Nephron (organoid): ENCODE measurements around the gene MDC1.
"Not testable (repeated sequence)": the region's sequence is repeated elsewhere in the genome, so short reads cannot be mapped to it uniquely, and the experiment has no call there.

ENCODE experiments used
- H3K27ac Mint-ChIP-seq, 3 experiments: 2 replicates each; pipeline ENCODE4 v1.8.0; 2020; ENCODE audit warnings: mixed read lengths in 3 of 3, mild to moderate bottlenecking in 2 of 3, moderate library complexity in 1 of 3
- H3K27me3 Mint-ChIP-seq: 2 replicates; pipeline ENCODE4 v1.8.0; 2021; ENCODE audit warnings: low read depth, mild to moderate bottlenecking, moderate library complexity, mixed read lengths
- H3K36me3 Mint-ChIP-seq: 2 replicates; pipeline ENCODE4 v1.8.0; 2020; ENCODE audit warnings: low read depth, mixed read lengths
- H3K4me1 Mint-ChIP-seq: 2 replicates; pipeline ENCODE4 v1.8.0; 2020; ENCODE audit warnings: mixed read lengths
- H3K4me3 Mint-ChIP-seq, 3 experiments: 2 replicates each; pipeline ENCODE4 v1.8.0; 2020; ENCODE audit warnings: mild to moderate bottlenecking in 3 of 3, mixed read lengths in 3 of 3, moderate library complexity in 2 of 3
- H3K9me3 Mint-ChIP-seq: 2 replicates; pipeline ENCODE4 v1.8.0; 2020; ENCODE audit warnings: mixed read lengths
- TF ChIP-seq, protein P1 (sequence below), 3 experiments: fragments of 200-600 bp; sonication (generic); IDR thresholded peaks; one replicate each; pipeline ENCODE4 v1.5.0; 2021; ENCODE audit warnings: antibody characterized with exemption in 3 of 3; ENCODE audit not compliant: unreplicated experiment in 3 of 3

MDC1 gene

DNA sequence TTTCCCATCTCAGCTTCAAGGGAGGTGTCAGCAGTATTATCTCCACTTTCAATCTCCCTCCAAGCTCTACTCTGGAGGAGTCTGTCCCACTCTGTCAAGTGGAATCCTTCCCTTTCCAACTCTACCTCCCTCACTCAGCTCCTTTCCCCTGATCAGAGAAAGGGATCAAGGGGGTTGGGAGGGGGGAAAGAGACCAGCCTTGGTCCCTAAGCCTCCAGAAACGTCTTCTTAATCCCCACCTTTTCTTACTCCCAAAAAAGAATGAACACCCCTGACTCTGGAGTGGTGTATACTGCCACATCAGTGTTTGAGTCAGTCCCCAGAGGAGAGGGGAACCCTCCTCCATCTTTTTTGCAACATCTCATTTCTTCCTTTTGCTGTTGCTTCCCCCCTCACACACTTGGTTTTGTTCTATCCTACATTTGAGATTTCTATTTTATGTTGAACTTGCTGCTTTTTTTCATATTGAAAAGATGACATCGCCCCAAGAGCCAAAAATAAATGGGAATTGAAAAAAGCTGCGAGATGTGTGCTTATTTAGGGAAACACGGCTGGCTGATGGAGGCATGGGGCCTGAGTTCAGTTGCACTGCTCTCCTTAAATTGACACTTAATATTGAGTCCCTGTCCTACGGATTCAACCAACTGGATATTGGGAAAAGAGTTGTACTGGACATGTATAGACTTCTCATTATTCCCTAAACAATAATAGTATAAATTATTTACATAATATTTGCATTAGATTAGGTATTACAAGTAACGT lies 8.0 kb upstream of the MDC1 start:
- peak overlapping the region; percentile 47 to 63 (median 61) for H3K4me3 Mint-ChIP-seq
- no peaks in the 10 kb centered on the region for H3K27me3 Mint-ChIP-seq
- H3K9me3 Mint-ChIP-seq: no peaks in the 10 kb centered on the region
- TF ChIP-seq, protein P1, sequence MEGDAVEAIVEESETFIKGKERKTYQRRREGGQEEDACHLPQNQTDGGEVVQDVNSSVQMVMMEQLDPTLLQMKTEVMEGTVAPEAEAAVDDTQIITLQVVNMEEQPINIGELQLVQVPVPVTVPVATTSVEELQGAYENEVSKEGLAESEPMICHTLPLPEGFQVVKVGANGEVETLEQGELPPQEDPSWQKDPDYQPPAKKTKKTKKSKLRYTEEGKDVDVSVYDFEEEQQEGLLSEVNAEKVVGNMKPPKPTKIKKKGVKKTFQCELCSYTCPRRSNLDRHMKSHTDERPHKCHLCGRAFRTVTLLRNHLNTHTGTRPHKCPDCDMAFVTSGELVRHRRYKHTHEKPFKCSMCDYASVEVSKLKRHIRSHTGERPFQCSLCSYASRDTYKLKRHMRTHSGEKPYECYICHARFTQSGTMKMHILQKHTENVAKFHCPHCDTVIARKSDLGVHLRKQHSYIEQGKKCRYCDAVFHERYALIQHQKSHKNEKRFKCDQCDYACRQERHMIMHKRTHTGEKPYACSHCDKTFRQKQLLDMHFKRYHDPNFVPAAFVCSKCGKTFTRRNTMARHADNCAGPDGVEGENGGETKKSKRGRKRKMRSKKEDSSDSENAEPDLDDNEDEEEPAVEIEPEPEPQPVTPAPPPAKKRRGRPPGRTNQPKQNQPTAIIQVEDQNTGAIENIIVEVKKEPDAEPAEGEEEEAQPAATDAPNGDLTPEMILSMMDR (IDR thresholded peaks at IDR 0.05; ENCODE audit: unreplicated experiment in 3 of 3): no peak
- H3K27ac Mint-ChIP-seq: peak overlapping the region; percentile 0 to 40 (median 28)
- H3K36me3 Mint-ChIP-seq: peaks cover 63% of the 10 kb centered on the region
- peaks cover 36% of the 10 kb centered on the region for H3K4me1 Mint-ChIP-seq

DNA sequence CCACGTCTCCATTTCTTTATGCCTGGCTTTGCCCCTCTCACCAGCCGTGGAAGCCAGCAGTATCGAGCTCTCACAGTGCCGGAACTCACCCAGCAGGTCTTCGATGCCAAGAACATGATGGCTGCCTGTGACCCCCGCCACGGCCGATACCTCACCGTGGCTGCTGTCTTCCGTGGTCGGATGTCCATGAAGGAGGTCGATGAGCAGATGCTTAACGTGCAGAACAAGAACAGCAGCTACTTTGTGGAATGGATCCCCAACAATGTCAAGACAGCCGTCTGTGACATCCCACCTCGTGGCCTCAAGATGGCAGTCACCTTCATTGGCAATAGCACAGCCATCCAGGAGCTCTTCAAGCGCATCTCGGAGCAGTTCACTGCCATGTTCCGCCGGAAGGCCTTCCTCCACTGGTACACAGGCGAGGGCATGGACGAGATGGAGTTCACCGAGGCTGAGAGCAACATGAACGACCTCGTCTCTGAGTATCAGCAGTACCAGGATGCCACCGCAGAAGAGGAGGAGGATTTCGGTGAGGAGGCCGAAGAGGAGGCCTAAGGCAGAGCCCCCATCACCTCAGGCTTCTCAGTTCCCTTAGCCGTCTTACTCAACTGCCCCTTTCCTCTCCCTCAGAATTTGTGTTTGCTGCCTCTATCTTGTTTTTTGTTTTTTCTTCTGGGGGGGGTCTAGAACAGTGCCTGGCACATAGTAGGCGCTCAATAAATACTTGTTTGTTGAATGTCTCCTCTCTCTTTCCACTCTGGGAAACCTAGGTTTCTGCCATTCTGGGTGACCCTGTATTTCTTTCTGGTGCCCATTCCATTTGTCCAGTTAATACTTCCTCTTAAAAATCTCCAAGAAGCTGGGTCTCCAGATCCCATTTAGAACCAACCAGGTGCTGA lies 7.0 kb upstream of the MDC1 start:
- H3K27me3 Mint-ChIP-seq: not testable (repeated sequence)

DNA sequence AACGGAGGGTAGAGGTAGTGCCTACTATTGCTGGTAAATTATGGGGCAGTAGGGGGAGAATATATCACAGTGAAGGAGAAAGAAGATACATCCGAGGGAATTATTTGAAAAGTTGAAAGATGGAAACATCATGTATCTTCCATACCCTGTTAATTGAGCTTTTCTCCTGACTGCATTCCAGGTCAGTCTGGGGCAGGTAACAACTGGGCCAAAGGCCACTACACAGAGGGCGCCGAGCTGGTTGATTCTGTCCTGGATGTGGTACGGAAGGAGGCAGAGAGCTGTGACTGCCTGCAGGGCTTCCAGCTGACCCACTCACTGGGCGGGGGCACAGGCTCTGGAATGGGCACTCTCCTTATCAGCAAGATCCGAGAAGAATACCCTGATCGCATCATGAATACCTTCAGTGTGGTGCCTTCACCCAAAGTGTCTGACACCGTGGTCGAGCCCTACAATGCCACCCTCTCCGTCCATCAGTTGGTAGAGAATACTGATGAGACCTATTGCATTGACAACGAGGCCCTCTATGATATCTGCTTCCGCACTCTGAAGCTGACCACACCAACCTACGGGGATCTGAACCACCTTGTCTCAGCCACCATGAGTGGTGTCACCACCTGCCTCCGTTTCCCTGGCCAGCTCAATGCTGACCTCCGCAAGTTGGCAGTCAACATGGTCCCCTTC lies 6.2 kb upstream of the MDC1 start:
- peaks cover 47% of the 10 kb centered on the region for H3K4me1 Mint-ChIP-seq
- H3K36me3 Mint-ChIP-seq: peaks cover 59% of the 10 kb centered on the region
- H3K4me3 Mint-ChIP-seq: peak overlapping the region; percentile 99
- peak overlapping the region; percentile 54 to 99 (median 83) for H3K27ac Mint-ChIP-seq
- H3K27me3 Mint-ChIP-seq, H3K9me3 Mint-ChIP-seq: not testable (repeated sequence)

More for the DNA sequence above, 7.0 kb upstream of the MDC1 start:
- Mint-ChIP-seq H3K4me3 (peak overlapping the region; percentile 99), H3K27ac (peak overlapping the region; percentile 0 to 99 (median 83)), H3K4me1 (peaks cover 46% of the 10 kb centered on the region), H3K36me3 (peaks cover 59% of the 10 kb centered on the region)
- not testable (repeated sequence) for H3K9me3 Mint-ChIP-seq

DNA sequence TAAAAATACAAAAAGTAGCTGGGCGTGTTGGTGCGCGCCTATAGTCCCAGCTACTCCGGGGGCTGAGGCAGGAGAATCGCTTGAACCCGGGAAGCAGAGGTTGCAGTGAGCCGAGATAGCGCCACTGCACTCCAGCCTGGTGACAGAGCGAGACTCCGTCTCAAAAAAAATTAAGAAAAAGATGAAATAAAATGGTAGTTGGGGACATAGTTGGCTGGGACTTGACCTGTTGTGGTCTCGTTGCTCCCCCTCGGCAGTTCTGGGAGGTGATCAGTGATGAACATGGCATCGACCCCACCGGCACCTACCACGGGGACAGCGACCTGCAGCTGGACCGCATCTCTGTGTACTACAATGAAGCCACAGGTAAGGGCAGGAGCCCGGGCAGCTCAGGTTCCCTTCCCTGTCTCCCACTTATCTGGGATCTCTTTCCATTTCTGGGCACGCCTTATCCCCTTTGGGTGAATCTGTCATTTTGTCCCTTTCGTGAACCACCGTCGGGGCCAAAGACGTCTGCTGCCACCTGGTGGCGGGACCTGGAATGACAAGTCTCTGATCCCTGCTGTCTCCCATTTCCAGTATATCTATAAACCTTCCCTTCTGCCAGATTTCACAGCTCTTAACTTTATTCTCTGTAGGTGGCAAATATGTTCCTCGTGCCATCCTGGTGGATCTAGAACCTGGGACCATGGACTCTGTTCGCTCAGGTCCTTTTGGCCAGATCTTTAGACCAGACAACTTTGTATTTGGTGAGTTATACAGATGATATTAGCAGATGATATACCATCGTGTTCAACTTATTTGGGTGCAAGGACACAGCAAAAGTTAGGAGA lies 5.4 kb upstream of the MDC1 start:
- Mint-ChIP-seq H3K27ac (peak overlapping the region; percentile 83 to 99 (median 97)), H3K27me3 (no peaks in the 10 kb centered on the region), H3K4me3 (peak overlapping the region; percentile 99), H3K4me1 (peaks cover 51% of the 10 kb centered on the region), H3K36me3 (peaks cover 51% of the 10 kb centered on the region), H3K9me3 (no peaks in the 10 kb centered on the region)
- TF ChIP-seq, protein P1 (IDR thresholded peaks at IDR 0.05; ENCODE audit: unreplicated experiment in 3 of 3): peak; percentile 91 to 98 (median 95)

DNA sequence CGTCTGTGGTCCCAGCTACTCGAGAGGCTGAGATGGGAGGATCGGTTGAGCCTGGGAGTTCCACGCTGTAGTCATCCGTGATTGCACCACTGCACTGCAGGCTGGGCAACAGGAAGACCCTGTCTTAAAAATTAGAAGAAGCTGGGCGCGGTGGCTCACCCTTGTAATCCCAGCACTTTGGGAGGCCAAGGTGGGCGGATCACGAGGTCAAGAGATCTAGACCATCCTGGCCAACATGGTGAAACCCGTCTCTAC lies 4.9 kb upstream of the MDC1 start:
- not testable (repeated sequence) for H3K27me3 Mint-ChIP-seq, H3K9me3 Mint-ChIP-seq
- peaks cover 50% of the 10 kb centered on the region for H3K36me3 Mint-ChIP-seq
- H3K27ac Mint-ChIP-seq: peak overlapping the region; percentile 83 to 99 (median 97)
- H3K4me1 Mint-ChIP-seq: peaks cover 56% of the 10 kb centered on the region
- H3K4me3 Mint-ChIP-seq: peak overlapping the region; percentile 99

DNA sequence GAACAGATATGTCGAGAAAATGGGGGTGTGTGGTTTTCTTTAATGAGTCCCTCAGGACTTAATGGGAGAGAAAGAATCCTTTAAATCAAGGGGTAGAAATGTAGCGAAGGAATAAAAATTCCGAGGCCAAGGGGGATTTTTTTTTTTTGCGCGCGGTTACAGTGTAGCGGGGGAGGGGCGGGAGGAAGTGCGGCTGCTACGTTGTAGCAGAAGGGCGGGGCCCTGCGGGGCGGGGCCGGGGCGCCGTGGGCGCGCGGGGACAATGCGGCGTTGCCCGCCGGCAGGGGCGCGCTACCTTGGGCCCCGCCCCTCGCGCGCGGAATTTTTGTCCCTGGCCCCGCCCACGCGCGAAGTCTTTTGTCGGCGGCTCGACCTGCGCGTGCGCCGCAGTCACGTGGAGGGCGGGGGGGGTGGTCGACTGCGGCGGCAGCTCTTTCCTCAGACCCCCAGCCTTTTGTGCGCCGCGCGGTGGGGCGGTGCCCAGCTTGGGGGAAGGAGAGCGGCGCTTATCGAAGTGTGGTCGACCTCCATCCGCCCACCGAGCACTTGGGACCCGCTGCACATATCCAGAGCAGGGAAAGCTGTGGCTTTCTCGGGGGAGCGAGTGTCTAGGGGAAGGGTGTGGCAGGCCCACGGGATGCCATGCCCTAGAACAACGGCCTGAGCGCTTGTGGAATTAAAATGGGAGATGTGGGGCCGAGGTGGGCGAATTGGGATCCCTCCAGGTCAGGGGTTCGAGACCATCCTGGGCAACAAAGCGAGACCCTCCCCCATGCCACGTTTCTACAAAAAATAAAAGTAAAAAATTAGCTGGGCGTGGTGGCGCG lies 4.3 kb upstream of the MDC1 start:
- Mint-ChIP-seq H3K9me3 (no peaks in the 10 kb centered on the region), H3K27me3 (no peaks in the 10 kb centered on the region), H3K27ac (peak overlapping the region; percentile 97 to 99 (median 99)), H3K36me3 (peaks cover 47% of the 10 kb centered on the region), H3K4me1 (peaks cover 58% of the 10 kb centered on the region), H3K4me3 (peak overlapping the region; percentile 99)
- TF ChIP-seq, protein P1 (IDR thresholded peaks at IDR 0.05; ENCODE audit: unreplicated experiment in 3 of 3): peak; percentile 43 to 44 (median 44)
